GOT3 (cell line): Measurements from ENCODE around the gene CLEC2L.
"Not testable (repeated sequence)": the region's sequence is repeated elsewhere in the genome, so short reads cannot be mapped to it uniquely, and the experiment has no call there.

ENCODE experiments used
- DNase-seq: peaks from one replicate; lab custom pipeline; 2025; ENCODE audit warnings: mixed read lengths; lab: John Stamatoyannopoulos, UW

CLEC2L gene

GRCh38 chr7:139523968-139524815 is 707 bp downstream of the CLEC2L start:
- no peak for DNase-seq

GRCh38 chr7:139525239-139525638 is 1.8 kb downstream of the CLEC2L start:
- DNase-seq, result no peak

GRCh38 chr7:139525750-139526149 is 2.3 kb downstream of the CLEC2L start:
- DNase-seq, result no peak

- DNase-seq, result no peak
These were observed 3.4 kb downstream of the CLEC2L start for GRCh38 chr7:139526578-139527544.

GRCh38 chr7:139531094-139531493 is 7.6 kb downstream of the CLEC2L start:
- no peak for DNase-seq

GRCh38 chr7:139532636-139533155 is 9.2 kb downstream of the CLEC2L start:
- no peak for DNase-seq

GRCh38 chr7:139534096-139534495 is 10.6 kb downstream of the CLEC2L start:
- DNase-seq, result no peak

- no peak for DNase-seq
These were observed 11.6 kb downstream of the CLEC2L start for GRCh38 chr7:139534966-139535651.

- DNase-seq, result no peak
These were observed 12.7 kb downstream of the CLEC2L start for GRCh38 chr7:139536152-139536551.

GRCh38 chr7:139538881-139539635 is 15.6 kb downstream of the CLEC2L start:
- no peak for DNase-seq

- DNase-seq, result no peak
These were observed 16.7 kb downstream of the CLEC2L start for GRCh38 chr7:139540203-139540602.

- no peak for DNase-seq
These were observed 18.3 kb downstream of the CLEC2L start for GRCh38 chr7:139541600-139542307.

- DNase-seq, result no peak
These were observed 19.0 kb downstream of the CLEC2L start for GRCh38 chr7:139542308-139543151.

GRCh38 chr7:139543801-139544603 is 20.5 kb downstream of the CLEC2L start:
- DNase-seq, result no peak

GRCh38 chr7:139544645-139545044 is 21.2 kb downstream of the CLEC2L start:
- no peak for DNase-seq

GRCh38 chr7:139548302-139549028 is 25.0 kb downstream of the CLEC2L start:
- no peak for DNase-seq

GRCh38 chr7:139553991-139554700 is 30.7 kb downstream of the CLEC2L start:
- DNase-seq, result not testable (repeated sequence)
